Peyer's patch (tissue), 4 donors: ENCODE results near the gene SLC46A3.

Source experiments
- POLR2A ChIP-seq, 2 donors: fragments of 450-650 bp; IDR thresholded peaks; one replicate each; pipeline ENCODE4 v1.5.1; 2017; ENCODE audit warnings: antibody characterized with exemption in 2 of 2, mild to moderate bottlenecking in 2 of 2, moderate library complexity in 2 of 2
- TF ChIP-seq, protein P1 (sequence below), 6 experiments: fragments of 450-650 bp in 4 of 6; fragments of 200-600 bp in 2 of 6; sonication (generic) in 1 of 6; IDR thresholded peaks; one replicate each; pipeline ENCODE4 v1.5.1; 2017 to 2019; ENCODE audit warnings: antibody characterized with exemption in 6 of 6, mild to moderate bottlenecking in 3 of 6, moderate library complexity in 1 of 6

DNA sequence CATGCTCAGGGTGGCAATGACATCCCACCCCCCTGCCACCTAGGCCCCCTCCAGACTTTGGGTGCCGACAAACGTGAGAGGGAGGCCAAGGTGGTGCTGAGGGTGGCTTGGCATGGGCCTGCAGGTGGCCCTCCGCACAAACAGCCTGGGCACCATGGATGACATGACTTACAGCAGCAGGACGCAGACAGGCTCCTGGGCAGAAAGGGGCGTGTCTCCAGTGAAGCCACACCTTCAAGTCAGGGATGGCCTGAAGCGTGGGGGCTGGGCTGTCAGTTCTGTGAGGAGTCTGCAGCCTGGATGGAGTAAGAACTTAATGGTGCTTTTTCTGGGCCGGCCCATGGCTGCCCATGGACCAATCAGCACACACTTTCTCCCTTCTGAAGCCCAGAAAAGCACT, 34.5 kb downstream of the SLC46A3 start:
- TF ChIP-seq, protein P1, sequence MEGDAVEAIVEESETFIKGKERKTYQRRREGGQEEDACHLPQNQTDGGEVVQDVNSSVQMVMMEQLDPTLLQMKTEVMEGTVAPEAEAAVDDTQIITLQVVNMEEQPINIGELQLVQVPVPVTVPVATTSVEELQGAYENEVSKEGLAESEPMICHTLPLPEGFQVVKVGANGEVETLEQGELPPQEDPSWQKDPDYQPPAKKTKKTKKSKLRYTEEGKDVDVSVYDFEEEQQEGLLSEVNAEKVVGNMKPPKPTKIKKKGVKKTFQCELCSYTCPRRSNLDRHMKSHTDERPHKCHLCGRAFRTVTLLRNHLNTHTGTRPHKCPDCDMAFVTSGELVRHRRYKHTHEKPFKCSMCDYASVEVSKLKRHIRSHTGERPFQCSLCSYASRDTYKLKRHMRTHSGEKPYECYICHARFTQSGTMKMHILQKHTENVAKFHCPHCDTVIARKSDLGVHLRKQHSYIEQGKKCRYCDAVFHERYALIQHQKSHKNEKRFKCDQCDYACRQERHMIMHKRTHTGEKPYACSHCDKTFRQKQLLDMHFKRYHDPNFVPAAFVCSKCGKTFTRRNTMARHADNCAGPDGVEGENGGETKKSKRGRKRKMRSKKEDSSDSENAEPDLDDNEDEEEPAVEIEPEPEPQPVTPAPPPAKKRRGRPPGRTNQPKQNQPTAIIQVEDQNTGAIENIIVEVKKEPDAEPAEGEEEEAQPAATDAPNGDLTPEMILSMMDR (IDR thresholded peaks at IDR 0.05): no peak
- TF ChIP-seq POLR2A (IDR thresholded peaks at IDR 0.05): no peak
